GM21825 (cell line): Measurements from ENCODE around the gene SNCG.

Experiments used
- ATAC-seq: cut with Tn5 transposase; IDR thresholded peaks from one replicate; pipeline ENCODE4 v1.9.1; 2021; ENCODE audit warnings: mild to moderate bottlenecking, moderate library complexity; ENCODE audit not compliant: unreplicated experiment

The SNCG gene

DNA sequence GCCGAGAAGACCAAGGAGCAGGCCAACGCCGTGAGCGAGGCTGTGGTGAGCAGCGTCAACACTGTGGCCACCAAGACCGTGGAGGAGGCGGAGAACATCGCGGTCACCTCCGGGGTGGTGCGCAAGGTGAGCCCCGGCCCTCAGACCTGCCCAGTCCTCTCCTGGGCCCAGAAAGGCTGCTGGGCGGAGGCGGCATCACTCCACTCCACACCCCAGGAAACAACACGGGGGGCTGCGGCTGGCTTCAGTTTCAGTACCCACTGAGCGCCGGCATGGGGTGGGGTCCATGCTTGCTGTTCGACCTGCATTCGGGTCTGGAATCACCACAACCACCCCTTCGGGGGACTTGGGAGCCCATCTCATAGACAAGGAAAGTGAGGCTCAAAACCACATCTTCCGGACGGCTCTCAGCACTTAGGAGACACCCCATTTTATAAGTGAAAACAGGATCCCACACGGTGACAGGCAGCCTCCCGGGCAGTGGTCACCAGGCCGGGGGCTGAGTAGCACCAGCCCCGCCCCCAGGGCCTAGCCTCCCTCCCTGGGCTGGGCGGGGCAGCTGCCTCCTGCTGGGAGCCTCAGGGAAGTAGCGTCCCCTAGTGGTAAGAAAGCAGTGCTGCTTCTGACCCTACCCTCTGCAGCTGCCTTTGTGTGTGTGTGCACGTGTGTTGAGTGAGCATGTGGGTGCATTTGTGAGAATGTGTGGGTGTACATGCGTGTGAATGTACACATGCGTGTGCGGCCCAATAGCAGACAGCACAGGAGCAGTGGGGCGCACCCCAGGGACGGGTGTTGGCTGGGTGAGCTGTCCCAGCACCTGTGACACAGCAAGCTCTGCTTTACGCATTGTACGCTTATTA lies 1.8 kb downstream of the SNCG start:
- peak; percentile 58 for ATAC-seq

DNA sequence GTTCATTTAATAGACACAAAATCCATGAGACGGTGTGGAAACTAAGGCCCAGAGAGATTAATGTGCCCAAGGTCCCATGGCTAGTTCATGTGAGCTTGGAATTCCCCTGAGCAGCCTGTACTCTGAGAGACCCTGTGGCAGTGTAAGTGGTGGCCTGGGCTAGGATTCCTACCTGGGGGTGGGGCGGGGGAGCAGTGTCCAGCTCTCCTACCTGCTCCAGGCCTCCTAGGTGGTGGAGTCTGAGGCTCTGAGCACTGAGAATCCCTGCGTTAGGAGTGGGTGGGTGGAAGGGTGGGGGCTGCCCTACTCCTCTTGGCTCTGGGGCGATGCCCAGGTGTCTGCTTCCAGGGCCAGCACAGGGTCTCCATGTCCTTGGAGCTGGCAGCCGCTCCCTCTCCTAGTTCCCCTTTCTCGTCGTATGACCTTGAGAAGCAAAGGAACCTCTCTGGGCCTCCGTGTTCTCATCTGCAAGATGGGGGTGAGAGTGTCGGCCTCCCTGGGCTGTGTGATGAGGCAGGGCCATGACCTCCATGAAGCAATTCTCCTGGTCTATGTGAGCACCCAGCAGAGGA lies 2.5 kb downstream of the SNCG start:
- no peak for ATAC-seq

- ATAC-seq = no peak
These were observed 3.2 kb downstream of the SNCG start for GRCh38 chr10:86961481-86962091.

DNA sequence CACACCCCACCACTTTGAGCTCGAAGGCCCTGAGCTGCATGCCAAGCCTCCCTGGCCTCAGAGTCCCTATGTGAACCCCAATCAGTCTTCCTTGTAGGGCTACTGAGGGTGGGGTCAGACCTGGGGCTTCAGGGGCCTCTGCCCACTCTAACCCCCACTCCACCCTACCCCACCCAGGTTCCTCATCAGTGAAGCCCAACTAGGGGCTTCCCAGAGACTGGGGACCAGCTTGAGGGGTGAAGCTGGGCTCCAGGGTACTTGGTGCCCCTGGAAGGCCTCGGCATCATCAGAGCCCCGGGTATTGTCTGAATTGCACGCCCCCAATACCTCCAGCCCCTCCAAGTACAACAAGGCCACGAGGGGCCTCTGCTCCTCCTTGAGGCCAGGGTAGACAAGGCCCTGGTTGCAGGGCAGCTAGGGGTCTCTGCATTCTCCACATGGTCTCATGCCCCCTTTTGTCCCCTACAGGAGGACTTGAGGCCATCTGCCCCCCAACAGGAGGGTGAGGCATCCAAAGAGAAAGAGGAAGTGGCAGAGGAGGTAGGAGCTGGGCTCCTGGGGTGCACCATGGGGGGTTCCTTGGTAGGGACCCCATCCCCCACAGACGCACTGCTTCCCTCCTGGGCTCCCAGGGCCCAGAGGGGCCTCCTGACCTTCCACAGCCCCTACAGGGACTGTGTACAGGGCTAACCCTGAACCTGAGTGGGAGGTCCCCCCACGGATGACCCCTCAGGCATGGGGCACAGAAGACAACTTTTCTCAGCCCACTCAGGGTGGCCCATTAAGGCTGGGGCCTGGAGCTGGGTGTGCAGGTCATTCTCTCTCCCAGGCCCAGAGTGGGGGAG lies 4.0 kb downstream of the SNCG start:
- no peak for ATAC-seq

DNA sequence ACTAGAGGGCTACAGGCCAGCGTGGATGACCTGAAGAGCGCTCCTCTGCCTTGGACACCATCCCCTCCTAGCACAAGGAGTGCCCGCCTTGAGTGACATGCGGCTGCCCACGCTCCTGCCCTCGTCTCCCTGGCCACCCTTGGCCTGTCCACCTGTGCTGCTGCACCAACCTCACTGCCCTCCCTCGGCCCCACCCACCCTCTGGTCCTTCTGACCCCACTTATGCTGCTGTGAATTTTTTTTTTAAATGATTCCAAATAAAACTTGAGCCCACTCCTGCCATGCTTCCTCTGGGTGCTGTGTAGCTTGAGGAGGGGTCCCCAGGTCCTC lies 4.5 kb downstream of the SNCG start:
- no peak for ATAC-seq

DNA sequence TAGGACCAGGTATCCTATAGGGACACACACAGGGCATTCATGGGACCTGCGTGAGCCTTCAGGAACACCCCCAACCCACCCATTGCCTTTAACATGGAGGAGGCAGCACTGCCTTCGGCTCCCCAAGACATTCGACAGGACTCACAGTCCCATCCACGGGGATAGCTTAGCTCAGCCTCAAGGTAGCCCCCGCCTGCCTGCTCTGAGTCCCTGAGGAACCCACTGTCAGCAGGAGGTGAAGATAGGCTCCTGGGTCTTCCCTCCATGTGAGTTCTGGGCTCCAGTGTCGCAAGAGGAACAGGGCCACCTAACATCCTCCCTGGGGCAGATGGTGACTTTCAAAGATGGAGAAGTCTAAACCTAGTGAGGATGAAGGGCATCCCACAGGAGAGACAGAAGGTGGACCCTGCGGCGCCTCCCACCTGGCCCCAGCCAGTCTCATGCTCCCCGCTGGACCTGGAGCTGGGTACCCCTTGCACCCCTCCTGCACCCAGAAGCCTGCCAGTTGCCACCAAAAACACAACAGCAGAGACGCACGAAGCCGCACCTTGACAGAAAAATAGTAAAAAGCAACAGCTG lies 5.0 kb downstream of the SNCG start:
- ATAC-seq = no peak

GRCh38 chr10:86964061-86964846 lies 5.9 kb downstream of the SNCG start:
- no peak for ATAC-seq

DNA sequence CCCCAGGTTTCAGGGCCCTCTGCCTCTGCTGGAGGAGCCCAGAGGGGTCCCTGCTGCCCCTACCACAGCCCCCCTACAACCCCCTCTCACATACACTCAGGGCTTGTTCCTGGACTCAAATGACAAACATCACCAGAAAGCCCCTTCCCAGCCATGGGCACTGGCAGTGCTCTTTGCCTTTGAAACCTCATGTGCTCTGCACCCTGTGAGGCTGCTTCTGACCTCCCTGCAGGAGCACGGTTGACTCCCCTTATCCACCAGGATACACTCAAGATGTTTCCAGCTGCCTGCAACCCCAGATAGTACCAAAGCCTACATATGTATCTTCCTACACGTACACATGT lies 6.4 kb downstream of the SNCG start:
- ATAC-seq = no peak

DNA sequence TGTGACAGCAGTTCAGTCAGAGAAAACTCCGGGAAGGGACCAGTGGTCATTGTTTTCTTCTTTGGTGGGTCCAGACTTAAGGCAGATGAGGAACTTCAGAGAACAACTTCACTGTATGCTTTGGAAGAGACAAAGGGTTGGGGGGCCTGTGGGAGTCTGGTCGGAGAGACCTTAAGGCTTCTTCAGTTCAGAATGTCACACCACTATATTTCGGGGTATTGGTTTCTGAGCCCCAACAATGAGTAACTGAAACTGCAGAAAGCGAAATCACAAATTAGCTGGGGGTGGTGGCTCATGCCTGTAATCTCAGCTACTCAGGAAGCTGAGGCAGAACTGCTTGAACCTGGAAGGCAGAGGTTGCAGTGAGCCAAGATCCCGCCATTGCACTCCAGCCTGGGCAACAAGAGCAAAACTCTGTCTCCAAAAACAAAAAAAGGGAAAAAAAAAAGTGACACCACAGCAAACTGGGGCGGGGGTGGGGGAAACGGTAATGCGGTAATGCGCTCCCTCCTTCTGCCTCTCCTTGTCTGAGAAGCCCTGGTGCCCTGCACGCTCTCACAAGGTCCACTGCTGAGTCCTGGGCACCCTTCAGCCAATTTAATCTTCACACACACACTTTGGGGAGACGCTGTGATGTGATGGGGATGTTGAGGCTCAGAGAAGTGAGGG lies 7.7 kb downstream of the SNCG start:
- no peak for ATAC-seq

DNA sequence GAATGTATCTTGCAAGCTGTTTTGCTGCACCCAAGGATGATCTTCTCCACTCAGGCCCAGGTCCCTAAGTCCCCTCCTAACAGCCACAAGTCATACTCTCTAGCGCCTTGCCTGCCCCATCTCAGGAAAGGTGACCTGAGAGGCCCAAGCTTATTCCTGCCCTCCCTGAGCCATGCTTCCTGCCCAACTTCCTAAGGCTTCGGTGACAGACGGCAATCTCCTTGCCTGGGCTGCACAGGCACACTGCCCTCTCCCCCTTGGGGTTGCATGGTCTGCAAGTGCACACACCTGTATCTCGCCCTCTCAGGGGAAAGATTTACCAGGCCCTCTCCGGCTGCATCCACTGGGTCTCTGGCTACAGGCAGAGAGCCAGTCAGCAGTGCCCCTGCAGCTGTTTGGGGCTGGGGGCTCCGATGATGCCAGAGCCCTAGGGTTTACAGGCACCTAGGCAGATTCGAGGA lies 9.1 kb downstream of the SNCG start:
- ATAC-seq = no peak

DNA sequence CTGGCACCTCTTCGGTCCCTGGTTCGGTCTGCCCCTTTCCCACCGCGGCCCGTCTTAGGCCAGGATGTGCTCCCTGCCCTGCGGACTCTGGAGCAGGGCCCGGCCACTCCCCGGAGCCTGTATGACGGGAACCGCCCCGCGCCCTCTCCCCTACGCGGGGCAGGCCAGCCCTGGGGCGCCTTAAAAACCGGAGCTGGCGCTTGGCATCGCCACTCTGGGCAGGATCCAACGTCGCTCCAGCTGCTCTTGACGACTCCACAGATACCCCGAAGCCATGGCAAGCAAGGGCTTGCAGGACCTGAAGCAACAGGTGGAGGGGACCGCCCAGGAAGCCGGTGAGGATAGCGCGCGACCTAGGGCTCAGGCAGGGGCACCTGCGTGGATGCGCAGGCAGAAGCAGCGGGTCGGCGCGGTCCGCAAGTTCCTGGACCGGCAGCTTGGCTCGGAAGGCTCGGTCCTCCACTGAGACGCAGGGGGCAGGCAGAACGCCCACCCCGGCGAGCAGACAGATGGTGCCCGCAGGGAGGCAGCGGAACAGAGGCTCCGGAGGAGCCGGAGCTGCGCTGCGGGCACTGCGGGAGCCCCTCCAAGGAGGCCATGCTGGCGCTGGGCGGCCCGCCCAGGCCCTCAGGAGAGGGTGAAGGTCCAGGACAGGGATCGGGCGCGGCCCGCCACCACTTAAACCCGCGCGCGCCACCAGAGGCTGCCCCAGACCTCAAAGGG lies 10.0 kb downstream of the SNCG start, which contains the start of gene ADIRF:
Gene ADIRF, plus strand, starts transcription at position 212 of the 723 bp plus-strand sequence. Its CDS starts 63 bp downstream, at position 275.
- ATAC-seq = no peak

- ATAC-seq = no peak
These were observed 10.6 kb downstream of the SNCG start for GRCh38 chr10:86968994-86969355.

DNA sequence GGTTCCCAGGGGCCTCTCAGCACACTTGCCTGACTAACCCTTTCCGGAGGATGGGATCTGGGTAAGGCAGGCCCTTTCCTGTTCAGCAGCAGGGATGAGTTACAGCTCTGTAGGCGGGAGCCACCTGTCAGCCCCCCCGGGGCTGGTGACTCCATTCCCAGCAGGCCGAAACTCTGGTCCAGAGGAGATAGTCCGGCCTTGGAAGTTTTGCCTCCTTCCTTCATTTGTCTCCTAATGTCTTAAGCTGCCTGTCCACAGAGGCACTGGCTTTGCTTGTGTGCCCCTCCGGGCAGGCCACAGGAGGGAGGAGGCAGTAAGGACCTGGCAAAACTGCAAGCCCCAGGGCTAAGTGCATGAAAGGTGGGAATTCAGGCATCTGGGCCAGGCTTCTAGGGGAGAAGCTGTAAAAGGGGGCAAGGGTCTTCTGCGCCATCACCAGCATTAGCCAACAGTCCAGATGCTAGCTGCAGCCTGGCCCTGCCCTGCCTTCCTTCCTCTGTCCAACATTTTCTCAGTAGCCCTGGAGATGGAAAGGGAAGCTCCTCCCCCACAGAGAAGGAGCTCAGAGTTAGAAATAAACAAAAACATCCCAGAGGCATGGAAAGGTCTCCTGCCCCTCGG lies 11.1 kb downstream of the SNCG start:
- no peak for ATAC-seq

DNA sequence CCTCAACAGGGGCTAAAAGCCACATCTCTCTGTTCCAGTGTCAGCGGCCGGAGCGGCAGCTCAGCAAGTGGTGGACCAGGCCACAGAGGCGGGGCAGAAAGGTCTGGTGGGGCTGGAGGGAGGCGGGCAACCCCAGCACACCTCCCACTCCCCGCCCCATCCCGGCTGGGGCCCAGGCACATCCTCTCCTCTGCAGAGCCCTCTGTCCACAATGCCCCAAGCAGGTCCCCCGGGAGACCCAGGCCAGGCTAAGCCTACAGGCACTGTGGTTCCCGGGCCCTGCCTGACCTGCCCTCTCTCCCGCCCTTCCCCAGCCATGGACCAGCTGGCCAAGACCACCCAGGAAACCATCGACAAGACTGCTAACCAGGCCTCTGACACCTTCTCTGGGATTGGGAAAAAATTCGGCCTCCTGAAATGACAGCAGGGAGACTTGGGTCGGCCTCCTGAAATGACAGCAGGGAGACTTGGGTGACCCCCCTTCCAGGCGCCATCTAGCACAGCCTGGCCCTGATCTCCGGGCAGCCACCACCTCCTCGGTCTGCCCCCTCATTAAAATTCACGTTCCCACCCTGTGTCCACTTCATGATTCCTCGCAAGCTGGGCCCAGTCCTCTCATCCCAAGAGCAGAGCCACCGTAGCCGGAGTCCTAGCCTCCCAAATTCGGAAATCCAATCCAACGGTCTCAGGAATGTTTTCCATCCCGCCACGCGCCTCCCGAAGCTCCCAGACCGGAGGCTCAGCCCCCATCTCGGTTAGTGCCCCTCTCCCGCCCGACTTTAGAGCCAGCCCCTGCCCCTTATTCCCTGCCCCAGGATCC lies 12.0 kb downstream of the SNCG start:
- ATAC-seq = no peak

DNA sequence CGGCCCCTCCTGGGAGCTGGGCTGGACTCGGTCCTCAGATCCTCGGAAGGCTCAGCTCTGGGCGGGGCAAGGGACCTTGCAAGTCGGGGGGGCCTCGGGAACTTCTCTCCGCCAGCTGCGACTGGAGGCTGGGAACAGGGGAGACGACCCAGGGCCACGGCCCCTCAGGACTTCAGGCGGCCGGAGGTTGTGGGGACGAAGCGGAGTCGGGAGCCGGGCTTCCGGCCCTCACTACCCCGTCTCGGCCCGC lies 12.5 kb downstream of the SNCG start:
- no peak for ATAC-seq

- ATAC-seq = peak; percentile 66
These were observed 13.0 kb downstream of the SNCG start for GRCh38 chr10:86971232-86971991.

DNA sequence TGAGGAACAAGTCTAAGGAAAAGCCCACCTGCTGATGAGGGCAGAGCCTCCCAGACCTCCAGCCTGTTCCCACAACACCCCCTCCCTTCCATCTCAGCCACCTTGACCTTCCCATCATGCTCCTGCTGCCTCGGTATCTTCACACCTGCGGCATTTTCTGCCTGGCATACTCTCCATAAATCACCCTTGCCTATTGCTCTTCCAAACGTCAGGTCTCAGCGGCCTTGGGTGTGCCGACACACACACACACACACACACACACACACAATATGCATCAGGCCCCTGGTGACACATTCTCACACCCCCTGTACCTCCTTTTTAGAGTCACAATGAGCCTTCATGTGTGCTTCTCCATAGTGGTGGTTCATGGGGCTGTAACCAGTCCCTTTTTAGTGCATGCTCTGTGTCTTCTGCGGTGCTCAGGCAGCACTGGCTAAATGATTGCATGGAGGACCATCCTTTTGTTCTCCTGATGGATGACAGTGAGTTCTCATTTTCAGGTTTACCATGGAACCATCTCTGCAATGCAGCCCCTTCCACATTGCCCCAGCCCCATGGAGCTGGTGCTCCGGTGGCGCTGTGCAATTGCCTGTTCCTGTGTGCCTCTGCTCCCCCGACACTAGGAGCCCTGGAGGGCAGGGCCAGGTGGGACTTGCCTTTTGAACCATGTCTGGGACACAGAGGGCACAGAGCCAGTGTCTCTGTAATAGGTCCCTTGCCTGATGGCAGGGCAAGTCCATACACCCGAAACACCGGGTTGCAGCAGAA lies 14.4 kb downstream of the SNCG start:
- ATAC-seq = no peak
